T-helper 2 cell treated with Interferon-gamma antibody and Interleukin-4, amounts not matched to agents 5 μg/mL and 100 μg/mL, for 36 hours (primary cell): ENCODE results near the gene RERE.

Experiments used
- DNase-seq: peaks from one replicate; pipeline ENCODE4 v3.0.0; 2021; ENCODE audit warnings: low spot score
- H3K27ac Mint-ChIP-seq: one replicate; pipeline ENCODE4 v1.8.0; 2021; ENCODE audit warnings: mild to moderate bottlenecking, mixed read lengths
- H3K27me3 Mint-ChIP-seq: one replicate; pipeline ENCODE4 v1.8.0; 2021; ENCODE audit warnings: low read depth, mixed read lengths
- H3K36me3 Mint-ChIP-seq: one replicate; pipeline ENCODE4 v1.8.0; 2021; ENCODE audit warnings: low read depth, mixed read lengths
- H3K4me1 Mint-ChIP-seq: one replicate; pipeline ENCODE4 v1.8.0; 2021; ENCODE audit warnings: low read depth, mixed read lengths
- H3K4me3 Mint-ChIP-seq: one replicate; pipeline ENCODE4 v1.8.0; 2022; ENCODE audit warnings: mild to moderate bottlenecking, moderate library complexity, mixed read lengths
- H3K9me3 Mint-ChIP-seq: one replicate; pipeline ENCODE4 v1.8.0; 2021; ENCODE audit warnings: mixed read lengths

Gene RERE

DNA sequence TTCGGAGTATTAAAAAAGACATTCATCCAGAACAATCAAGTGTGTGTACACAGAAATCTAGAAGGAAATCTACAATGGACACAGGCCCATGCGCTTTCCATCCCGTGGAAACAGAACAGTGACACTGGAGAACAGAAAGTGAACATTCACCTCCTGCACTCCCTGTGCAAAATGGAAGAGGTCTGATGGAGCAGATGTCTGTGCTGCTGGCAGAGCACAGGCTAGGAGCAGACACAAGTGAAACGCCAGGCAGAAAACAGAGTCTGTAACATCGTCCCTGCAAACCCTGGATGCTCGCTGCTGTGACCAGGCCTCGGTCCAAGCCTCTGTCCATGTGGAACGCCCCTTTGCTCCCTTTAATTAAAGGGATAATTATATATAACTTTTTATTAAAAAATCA, 463.4 kb downstream of the RERE start:
- no peak overlapping the region for H3K4me3 Mint-ChIP-seq
- no peaks in the 10 kb centered on the region for H3K4me1 Mint-ChIP-seq
- peaks cover 26% of the 10 kb centered on the region for H3K36me3 Mint-ChIP-seq
- H3K27me3 Mint-ChIP-seq = no peaks in the 10 kb centered on the region
- DNase-seq = no peak
- no peak overlapping the region for H3K27ac Mint-ChIP-seq
- H3K9me3 Mint-ChIP-seq = no peaks in the 10 kb centered on the region

DNA sequence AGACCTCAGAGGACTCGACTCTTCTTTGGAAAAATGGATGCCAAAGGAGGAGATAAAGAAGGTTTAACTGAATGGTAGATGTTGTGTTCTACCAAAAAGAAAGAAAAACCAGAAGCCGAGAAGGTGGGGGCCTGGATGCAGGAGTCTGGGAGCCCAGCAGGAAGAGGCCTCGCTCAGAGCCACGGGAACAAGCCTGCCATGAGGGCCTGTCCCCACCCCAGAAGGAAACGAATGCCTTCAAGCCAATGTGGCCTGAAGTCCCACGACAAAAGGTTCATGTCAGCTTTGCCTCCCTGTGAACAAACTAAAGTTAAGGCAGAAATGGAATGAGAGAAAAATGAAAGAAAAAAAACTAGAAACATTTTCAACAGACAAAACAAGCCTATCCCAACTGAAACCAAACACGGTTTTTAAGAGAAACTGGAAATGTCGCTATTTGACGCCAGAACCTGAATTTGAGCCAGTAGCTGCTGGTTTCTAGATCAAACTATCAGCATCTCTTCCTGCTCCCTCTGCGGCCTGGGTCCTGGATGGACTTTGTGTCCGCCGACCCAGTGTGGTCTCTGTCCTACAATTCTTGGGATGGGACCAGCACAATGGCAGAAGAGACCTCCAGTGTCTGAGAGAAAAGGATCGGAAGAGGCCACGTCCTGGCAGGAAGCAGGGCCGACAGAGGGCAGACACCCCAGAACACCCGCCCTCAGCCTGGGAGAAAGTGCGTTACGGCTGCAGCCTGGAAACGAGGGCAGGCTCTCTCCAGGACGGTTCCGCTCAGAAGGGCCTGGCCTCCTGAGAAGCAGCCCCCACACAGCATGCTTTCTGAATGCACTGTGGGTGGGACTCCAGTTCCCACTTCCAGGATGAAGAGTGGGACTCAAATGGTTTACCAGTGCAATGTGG, 464.3 kb downstream of the RERE start:
- peaks cover 2% of the 10 kb centered on the region for H3K4me1 Mint-ChIP-seq
- H3K27me3 Mint-ChIP-seq = no peaks in the 10 kb centered on the region
- H3K4me3 Mint-ChIP-seq = no peak overlapping the region
- peaks cover 22% of the 10 kb centered on the region for H3K36me3 Mint-ChIP-seq
- DNase-seq = no peak
- H3K9me3 Mint-ChIP-seq = no peaks in the 10 kb centered on the region
- peak overlapping the region; percentile 24 for H3K27ac Mint-ChIP-seq

DNA sequence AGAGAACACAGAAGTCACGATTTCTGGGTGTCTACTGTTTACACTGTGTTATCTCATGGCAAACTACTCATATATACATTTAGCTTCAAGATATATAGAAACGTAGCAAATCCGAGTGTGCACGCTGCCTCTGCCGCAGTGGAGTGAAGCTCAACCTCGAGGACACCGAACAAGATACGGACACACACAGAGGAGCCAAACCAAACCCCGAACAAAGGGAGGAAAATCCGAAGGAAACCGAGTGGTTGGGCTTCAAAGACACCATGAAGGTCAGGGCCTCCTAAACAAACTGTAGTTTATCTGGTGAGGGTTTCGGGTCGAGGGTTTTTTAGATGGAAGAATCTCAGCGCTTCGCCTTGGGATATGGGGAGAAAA, 465.0 kb downstream of the RERE start:
- Mint-ChIP-seq H3K4me1 (peaks cover 2% of the 10 kb centered on the region), H3K36me3 (peaks cover 19% of the 10 kb centered on the region), H3K27me3 (no peaks in the 10 kb centered on the region), H3K9me3 (no peaks in the 10 kb centered on the region), H3K4me3 (no peak overlapping the region), H3K27ac (no peak overlapping the region)
- DNase-seq = no peak

DNA sequence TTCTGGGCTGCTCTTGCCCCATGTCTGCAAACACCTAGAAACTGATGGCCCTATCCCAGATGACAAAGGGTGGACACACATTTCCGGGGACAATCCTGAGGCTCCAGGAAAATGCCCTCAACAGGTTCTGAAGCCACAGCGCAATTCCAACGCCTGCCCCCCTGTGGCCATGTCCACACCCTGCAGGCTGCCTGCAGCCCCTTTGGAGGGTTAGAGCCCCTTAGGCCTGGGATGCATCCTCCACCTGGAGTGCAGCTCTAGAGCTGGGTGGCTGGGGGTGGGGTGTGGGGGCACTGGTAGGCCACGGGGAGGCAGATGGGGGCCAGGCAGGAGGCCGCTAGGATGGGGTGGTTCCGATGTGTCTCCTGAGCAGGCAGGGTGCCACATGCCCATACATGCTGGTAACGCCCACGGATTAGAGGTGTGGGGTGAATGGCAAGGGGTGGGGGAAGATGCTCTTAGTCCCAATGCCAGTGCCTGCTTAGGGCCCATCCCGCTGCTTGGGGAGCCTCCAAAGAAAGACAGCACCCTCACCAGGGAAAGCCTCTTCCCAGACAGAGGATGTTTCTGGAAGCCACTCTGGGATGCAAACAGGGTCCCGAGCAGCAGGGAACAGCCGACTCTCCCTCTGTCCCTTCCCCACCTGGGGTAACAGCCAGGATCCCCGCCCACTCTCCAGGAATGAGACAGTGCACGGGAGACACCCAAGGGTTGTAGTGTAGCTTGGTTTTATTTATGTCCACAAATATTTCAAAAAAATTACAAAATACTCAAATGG, 465.6 kb downstream of the RERE start:
- Mint-ChIP-seq H3K27ac (no peak overlapping the region), H3K9me3 (no peaks in the 10 kb centered on the region), H3K4me1 (peaks cover 2% of the 10 kb centered on the region), H3K27me3 (no peaks in the 10 kb centered on the region), H3K4me3 (no peak overlapping the region), H3K36me3 (peaks cover 17% of the 10 kb centered on the region)
- DNase-seq = no peak

GRCh38 chr1:8350914-8351684, 466.3 kb downstream of the RERE start:
- Mint-ChIP-seq H3K4me3 (no peak overlapping the region), H3K36me3 (peaks cover 15% of the 10 kb centered on the region), H3K9me3 (no peaks in the 10 kb centered on the region), H3K4me1 (peaks cover 2% of the 10 kb centered on the region), H3K27me3 (no peaks in the 10 kb centered on the region), H3K27ac (no peak overlapping the region)
- no peak for DNase-seq

GRCh38 chr1:8349961-8350360, 467.5 kb downstream of the RERE start:
- Mint-ChIP-seq H3K36me3 (peaks cover 14% of the 10 kb centered on the region), H3K4me3 (no peak overlapping the region), H3K27me3 (no peaks in the 10 kb centered on the region), H3K4me1 (peaks cover 2% of the 10 kb centered on the region), H3K9me3 (no peaks in the 10 kb centered on the region), H3K27ac (no peak overlapping the region)
- no peak for DNase-seq

DNA sequence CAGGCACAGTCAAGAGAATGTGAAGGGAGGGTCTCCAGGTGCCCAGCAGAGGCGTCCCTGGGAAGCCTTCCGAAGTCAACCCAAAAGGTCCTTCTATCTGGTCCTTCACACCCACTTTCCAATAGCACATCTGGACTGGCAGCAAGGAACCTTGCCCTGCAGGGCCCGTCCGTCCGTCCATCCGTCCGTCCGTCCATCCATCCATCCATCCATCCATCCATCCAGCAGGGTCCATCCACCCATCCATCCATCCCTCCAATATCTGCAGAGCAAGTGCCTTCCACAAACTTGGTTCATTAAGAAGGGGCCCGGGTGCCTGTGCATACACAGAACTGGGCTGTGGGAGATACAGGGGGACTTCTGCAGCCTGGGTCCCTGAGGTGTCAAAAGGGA, 468.0 kb downstream of the RERE start:
- no peak overlapping the region for H3K4me3 Mint-ChIP-seq
- peaks cover 2% of the 10 kb centered on the region for H3K4me1 Mint-ChIP-seq
- no peak overlapping the region for H3K27ac Mint-ChIP-seq
- no peak for DNase-seq
- peaks cover 11% of the 10 kb centered on the region for H3K36me3 Mint-ChIP-seq
- H3K27me3 Mint-ChIP-seq = no peaks in the 10 kb centered on the region
- no peaks in the 10 kb centered on the region for H3K9me3 Mint-ChIP-seq

DNA sequence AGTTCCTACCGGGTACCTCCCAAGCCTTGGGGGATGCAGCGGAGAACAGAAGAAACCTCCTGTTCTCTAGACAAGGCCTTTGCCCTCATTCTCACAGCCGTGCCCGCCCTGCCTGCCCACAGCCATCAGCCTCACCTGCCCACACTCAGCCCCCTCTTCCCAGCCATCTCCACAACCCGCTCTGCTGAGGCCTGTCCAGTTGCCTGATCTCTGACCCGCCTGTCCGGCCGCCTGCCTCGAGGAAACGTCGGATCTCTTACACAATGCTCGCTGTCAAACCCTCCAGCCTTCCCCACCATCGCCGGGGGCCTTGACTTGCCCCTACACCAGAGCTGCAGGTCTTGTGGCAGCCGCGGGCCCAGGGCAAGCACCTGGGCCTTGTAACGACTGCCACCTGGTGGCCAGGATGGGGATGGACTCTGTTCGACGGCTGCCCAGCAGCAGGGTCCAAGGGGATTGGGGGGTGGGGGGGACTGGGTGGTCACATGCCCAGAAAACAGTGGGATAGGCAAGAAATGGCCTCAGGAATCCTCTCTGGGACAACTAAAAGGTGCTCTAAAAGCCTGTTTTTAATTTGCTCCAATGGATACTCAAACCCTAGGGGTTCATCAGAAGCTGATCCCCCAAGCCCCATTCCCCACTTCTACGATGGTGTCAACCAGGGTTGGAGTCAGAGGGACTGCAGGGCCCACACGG, 468.5 kb downstream of the RERE start:
- no peaks in the 10 kb centered on the region for H3K9me3 Mint-ChIP-seq
- peaks cover 10% of the 10 kb centered on the region for H3K36me3 Mint-ChIP-seq
- H3K4me1 Mint-ChIP-seq = peaks cover 2% of the 10 kb centered on the region
- no peak overlapping the region for H3K27ac Mint-ChIP-seq
- no peak overlapping the region for H3K4me3 Mint-ChIP-seq
- DNase-seq = peak; percentile 47
- H3K27me3 Mint-ChIP-seq = no peaks in the 10 kb centered on the region

- peaks cover 7% of the 10 kb centered on the region for H3K36me3 Mint-ChIP-seq
- H3K27ac Mint-ChIP-seq = no peak overlapping the region
- no peak overlapping the region for H3K4me3 Mint-ChIP-seq
- no peaks in the 10 kb centered on the region for H3K27me3 Mint-ChIP-seq
- DNase-seq = no peak
- H3K9me3 Mint-ChIP-seq = no peaks in the 10 kb centered on the region
- H3K4me1 Mint-ChIP-seq = peaks cover 2% of the 10 kb centered on the region
Observed at GRCh38 chr1:8348047-8348776, 469.2 kb downstream of the RERE start.

DNA sequence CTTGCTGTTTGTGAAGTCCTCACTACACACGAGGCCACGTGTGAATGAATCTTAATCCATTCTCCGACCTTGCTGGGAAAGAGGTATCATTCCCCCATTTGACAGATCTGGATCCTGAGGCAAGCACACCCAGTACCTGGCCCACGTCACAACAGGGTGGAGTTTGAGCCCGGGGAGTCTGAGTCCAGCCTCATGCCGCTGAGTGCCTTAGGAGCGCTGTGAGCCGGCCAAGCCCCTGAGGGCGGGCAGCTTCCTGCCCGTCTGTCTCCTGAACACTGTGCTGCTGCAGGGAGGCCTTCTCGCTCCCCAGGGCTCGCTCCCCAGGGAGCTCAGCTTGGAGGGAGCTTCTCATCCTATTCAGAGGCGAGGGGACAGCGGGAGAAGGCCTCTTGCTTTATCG, 469.8 kb downstream of the RERE start:
- no peaks in the 10 kb centered on the region for H3K27me3 Mint-ChIP-seq
- no peak for DNase-seq
- H3K27ac Mint-ChIP-seq = no peak overlapping the region
- peaks cover 3% of the 10 kb centered on the region for H3K36me3 Mint-ChIP-seq
- no peak overlapping the region for H3K4me3 Mint-ChIP-seq
- peaks cover 2% of the 10 kb centered on the region for H3K4me1 Mint-ChIP-seq
- H3K9me3 Mint-ChIP-seq = no peaks in the 10 kb centered on the region

- Mint-ChIP-seq H3K27me3 (no peaks in the 10 kb centered on the region), H3K4me1 (peaks cover 2% of the 10 kb centered on the region), H3K9me3 (no peaks in the 10 kb centered on the region), H3K36me3 (no peaks in the 10 kb centered on the region), H3K4me3 (no peak overlapping the region), H3K27ac (no peak overlapping the region)
- no peak for DNase-seq
Observed at GRCh38 chr1:8345621-8346415, 471.6 kb downstream of the RERE start.

DNA sequence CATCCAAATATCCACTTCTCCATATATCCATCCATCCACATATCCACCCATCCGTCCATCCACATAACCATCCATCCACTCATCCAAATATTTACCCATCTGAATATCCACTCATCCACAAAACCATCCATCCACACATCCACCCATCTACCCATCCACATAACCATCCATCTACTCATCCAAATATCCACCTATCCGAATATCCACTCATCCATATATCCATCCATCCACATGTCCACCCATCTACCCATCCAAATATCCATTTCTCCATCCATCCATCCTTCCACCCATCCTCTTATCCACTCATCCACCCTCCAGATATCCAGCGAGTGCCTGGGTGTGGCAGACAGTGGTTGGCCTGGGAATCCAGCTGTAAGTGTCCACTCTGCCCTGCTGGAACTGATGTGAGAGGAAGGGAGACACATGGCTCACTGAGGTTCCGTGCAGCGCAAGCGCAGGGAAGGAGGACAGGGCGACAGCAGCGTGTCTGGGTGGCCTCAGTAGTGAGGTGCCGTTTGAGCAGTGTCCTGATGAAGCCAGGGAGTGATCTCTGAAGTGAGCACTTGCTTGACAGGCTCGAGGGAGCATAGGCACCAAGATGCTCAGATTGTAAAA, 472.4 kb downstream of the RERE start:
- H3K4me1 Mint-ChIP-seq = peaks cover 2% of the 10 kb centered on the region
- no peak for DNase-seq
- H3K9me3 Mint-ChIP-seq = no peaks in the 10 kb centered on the region
- no peaks in the 10 kb centered on the region for H3K36me3 Mint-ChIP-seq
- no peak overlapping the region for H3K4me3 Mint-ChIP-seq
- no peak overlapping the region for H3K27ac Mint-ChIP-seq
- H3K27me3 Mint-ChIP-seq = no peaks in the 10 kb centered on the region
